NCI-H1694 treated with DMSO at 0.1 percent for 48 hours (cell line): ENCODE results near the gene PCDH15.
"Not testable (repeated sequence)": the region's sequence is repeated elsewhere in the genome, so short reads cannot be mapped to it uniquely, and the experiment has no call there.

ENCODE experiments used
- DNase-seq: peaks from one replicate; lab custom pipeline; 2025; lab: John Stamatoyannopoulos, UW

The PCDH15 gene

DNA sequence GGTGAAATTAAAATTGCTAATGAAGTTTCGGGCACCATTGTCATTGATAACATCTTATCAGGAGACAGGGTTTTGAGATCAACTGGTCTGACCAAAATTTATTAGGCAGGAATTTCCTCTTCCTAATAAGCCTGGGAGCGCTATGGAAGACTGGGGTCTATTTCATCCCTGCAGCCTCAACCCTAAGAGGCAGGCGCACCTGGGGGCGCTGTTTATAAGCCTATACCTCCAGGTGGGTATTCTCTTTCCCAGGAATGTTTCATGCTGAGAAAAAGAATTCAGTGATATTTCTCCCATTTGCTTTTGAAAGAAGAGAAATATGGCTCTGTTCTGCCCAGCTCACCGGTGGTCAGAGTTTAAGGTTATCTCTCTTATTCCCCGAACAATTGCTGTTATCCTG lies 406.4 kb downstream of the PCDH15 start:
- DNase-seq: not testable (repeated sequence)

GRCh38 chr10:54372179-54372578 lies 428.9 kb downstream of the PCDH15 start:
- DNase-seq: no peak

DNA sequence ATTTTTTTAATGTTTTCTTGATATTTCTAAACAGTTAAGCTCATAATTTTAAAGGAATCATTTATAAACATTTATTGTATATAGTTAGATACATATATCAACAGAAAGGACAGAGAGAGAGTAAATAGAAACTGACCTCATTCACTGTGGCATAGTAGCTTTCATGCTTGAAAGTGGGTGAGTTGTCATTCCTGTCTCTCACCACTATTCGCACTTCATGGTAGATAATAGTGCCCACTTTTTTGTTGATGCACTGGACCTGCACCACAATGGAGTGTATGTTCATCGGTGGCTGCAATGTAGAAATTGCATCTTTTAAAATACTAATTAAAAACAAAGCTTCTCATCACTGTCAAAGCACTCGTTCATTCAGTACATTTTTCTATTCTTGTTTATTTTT lies 432.0 kb downstream of the PCDH15 start:
- no peak for DNase-seq

DNA sequence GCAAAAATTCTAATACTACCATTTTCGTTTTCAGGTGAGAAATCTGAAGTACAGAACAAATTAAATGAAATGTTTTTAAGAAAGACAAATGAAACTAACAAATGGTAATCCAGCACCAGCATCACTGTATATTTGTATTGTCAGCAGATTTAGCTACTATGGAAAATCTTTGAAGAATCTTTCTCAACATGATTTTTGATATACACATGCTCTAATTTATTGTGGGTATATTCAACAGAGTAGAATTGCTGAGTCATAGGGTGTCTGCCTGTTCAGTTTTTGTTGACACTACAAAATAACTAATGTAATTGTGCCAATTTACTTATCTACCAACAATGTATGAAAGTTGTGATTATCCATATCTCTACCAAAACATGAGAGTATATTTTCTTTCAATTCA lies 437.6 kb downstream of the PCDH15 start:
- DNase-seq: no peak

- DNase-seq: no peak
Observed at GRCh38 chr10:54342058-54342457, 459.0 kb downstream of the PCDH15 start.

- no peak for DNase-seq
Observed at GRCh38 chr10:54335296-54335695, 465.7 kb downstream of the PCDH15 start.

DNA sequence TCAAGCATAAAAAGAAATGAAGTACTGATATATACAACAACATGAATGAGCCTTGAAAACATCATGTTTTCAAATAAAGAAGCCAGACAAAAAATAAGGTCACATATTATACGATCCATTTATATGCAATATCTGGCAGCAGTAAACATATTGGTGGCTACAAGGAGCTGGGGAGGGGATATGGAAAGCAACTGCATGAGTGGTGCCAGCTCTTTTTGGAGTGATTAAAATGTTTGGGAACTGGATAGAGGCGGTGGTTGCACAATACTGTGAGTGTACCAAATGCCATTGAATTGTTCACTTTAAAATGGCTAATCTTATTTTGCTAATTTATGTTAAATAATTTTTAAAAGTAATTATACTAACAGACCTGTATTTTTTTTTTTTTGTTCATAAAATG lies 481.7 kb downstream of the PCDH15 start:
- no peak for DNase-seq

- DNase-seq: no peak
Observed at GRCh38 chr10:54318470-54318869, 482.6 kb downstream of the PCDH15 start.

DNA sequence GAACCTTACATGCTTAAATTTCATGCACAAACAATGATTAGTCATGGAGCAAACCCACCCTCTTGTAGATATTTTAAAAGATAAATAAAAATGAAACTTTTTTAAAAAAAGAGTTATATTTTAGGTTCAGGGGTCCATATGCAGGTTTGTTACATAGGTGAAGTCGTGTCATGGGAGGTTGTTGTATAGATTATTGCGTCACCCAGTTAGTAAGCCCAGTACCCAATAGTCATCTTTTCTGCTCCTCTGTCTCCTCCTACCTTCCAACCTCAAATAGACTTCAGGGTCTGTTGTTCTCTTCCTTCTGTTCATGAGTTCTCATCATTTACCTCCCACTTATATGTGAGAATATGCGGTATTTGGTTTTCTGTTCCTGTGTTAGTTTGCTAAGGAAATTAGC lies 486.6 kb downstream of the PCDH15 start:
- DNase-seq: no peak

GRCh38 chr10:54284526-54285193 lies 516.4 kb downstream of the PCDH15 start:
- no peak for DNase-seq

- DNase-seq: no peak
Observed at GRCh38 chr10:54282012-54282411, 519.0 kb downstream of the PCDH15 start.

DNA sequence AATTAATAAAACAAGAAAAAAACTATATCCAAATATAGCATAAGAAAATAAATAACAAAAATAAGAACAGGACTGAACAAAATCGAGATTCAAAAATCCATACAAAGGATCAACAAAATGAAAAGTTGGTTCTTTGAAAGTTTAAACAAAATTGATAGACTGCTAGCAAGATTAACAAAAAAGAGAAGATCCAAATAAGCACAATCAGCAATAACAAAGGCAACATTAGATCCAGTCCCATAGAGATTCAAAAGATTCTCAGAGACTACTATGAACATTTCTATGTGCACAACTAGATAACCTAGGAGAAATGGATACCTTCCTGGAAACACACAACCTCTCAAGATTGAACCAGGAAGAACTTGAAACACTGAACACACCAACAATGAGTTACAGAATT lies 534.6 kb downstream of the PCDH15 start:
- DNase-seq: no peak

DNA sequence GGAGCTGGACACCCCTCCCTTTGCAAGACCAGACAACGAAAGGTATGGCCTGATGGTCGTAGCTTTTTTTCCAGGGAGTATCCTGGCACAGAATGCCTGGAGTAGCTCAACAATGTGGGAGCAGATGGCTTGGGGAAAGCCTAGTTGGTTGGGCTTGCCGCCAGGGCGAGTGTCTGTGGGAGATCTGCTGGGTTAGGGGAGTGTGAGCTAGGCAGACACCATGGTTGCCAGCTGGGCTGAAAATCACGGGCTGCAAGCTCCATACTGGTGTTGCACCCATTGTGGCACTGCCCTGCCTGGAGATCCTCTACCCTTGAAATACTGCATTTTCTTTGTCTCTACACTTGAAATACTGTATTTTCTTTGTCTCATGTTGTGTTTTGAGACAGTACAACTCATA lies 538.3 kb downstream of the PCDH15 start:
- DNase-seq: no peak

DNA sequence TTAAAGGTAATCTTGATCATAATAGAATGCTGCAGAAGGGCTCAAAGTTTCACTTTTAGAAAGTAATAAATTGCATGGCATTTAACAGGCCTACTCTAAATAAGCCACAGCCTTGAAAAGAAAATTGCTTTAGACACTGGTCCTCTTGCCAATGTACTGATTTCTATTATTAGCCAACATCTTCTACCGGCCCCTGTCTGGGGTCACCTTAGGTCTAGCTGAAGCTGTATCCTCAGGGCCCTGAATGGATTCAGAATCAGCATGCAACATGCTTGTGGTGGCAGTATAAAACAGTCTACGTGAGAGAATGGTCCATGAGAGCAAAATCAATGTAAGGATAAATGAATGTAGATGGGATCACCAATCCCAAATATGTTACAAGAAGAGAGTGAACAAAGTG lies 541.9 kb downstream of the PCDH15 start:
- DNase-seq: no peak

GRCh38 chr10:54234832-54235231 lies 566.2 kb downstream of the PCDH15 start:
- DNase-seq: no peak

DNA sequence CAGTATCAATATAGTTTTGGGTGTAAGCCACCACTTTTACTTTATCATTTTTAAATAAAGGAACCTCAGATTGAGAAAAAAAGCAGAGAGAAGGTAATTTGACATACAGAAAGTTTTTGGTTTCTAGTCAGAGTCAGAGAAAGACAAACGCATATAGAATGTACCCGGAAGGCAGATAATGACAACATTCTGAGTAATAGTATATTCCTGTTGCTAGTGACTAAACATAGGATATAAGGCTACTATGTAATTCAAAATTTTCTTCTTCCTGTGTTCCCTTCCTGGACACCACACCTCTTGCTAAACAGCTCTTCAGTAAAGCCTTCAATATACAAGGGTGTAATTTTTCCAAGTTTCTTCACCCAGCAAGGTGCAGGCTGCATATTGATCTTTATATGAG lies 597.6 kb downstream of the PCDH15 start:
- no peak for DNase-seq

DNA sequence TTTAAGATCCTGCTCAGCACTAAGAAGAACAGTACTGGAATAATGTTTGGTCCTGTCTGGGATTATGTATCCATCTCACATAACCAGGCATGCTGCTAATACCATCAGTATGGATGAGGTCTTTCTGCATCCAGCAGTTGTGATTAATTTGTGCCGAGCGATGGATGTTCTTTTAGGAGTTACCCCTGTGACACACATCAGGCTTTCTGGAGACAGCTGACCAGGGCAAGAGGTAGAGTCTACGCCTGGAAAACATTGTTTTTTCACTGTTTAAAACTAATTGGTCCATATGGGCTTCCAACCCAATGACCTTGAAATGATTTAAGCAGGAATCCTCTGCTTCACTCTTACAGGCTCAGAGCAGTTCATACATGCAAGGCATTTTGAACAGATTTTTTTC lies 603.0 kb downstream of the PCDH15 start:
- no peak for DNase-seq

DNA sequence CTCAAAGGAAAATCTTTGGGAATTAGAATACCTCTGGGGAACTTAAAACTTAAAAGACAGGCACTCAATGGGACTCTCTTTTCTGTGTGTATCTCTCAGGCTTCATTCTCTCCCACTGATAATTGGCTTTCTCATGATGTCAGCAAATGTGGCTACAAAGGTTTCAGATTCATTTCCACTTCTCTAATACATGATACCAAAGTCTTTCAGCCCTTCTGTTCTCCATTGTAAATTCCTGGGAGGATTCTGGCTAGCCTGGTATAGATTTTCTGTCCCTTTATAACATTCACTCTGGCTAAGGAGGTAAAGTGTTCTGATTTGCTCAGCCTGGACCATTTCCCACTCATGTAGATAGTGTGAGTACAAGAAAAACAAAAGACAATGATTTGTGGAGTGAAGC lies 606.2 kb downstream of the PCDH15 start:
- no peak for DNase-seq

DNA sequence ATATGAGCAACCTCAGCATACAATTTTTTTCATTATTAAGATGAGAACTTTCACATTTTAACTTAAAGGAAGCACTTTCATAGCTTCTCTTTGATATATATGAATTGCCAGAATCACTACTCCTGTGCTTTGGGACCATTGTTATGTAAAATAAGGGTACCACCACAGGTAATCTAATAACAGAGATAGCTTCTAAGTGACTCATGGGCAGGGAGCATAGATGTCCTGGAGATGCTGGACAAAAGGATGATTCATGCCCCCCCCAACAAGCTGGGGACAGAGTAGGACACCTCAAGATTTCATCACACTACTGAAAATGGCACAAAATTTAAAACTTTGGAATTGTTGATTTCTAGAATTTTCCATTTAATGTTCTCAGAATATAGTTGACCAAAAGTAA lies 641.1 kb downstream of the PCDH15 start:
- no peak for DNase-seq

- no peak for DNase-seq
Observed at GRCh38 chr10:54148508-54148907, 652.5 kb downstream of the PCDH15 start.

DNA sequence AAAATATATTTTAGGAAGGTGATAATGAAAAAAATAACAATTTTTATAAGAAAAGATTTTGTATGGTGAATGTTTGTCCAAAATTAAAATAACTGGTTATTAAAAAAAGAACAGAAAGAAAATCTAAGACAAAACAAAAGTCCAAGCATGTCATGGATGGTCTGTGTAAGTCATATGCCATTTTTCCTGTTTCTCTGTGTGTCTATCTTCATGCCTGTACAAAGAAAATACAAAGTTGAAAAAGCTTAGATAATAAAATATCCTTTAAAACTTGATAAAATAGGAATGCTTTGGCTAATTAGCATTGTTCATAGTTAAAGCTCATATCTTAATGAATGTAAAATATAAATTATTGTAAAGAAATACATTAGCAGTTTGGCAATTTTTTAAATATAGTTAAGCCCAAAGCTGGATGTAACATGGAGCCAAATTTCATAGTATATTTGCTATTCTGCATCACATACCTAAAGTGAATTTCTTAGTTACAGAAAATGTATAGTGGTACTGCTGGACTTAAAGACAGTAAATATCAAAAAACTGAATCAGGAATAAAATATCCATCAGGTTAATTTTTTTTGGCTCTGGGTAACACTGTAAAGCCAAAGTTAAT lies 661.1 kb downstream of the PCDH15 start:
- no peak for DNase-seq

GRCh38 chr10:54137396-54137795 lies 663.6 kb downstream of the PCDH15 start:
- no peak for DNase-seq

DNA sequence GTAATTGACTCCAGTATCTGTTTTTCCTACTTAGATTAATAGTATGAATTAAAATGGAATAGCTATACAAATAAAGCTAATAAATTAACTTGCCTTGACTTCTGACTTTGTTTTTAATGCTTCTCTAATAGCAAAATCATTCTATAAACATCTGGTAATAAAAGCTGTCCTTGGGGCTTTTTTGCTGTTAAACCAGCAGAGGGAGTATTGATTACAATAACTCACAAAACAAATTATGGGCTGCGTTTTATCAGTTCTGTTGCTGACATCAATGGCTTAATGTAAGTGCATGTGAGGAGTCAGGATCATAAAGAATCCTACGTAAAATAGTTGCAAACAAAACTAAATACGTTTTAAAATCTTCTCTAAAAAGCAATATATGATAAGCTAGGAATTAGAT lies 667.8 kb downstream of the PCDH15 start:
- DNase-seq: no peak

DNA sequence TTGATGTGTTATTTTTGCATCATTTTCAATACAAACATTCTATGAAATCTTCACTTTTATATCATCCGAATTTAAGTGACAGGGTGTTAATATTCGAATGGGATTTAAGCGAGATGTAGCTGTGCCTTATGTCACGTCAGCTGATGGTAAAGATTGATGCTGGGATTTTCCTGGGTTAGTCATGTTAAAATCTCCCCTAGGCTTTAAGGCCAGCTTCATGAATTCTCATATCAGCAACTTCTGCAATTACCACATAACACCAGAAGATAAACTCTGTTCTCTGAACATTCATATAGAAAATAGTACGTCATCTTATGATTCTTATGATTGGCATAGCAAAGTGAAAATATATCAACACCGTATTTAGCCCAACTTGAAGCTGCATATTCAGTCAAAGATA lies 669.2 kb downstream of the PCDH15 start:
- DNase-seq: no peak
